Measurements from ENCODE around the gene AXIN2.
A peak's percentile ranks its signal among the peaks of the same experiment; 100 is the strongest.

The AXIN2 gene

GRCh38 chr17:65556014-65556909 lies 5.2 kb downstream of the AXIN2 start:
- DNase-seq (ENCODE audit: low read depth in 2 of 2) = peak; percentile 81 to 87

GRCh38 chr17:65554553-65555223 lies 6.8 kb downstream of the AXIN2 start:
- no peak for DNase-seq (ENCODE audit: low read depth in 2 of 2)

- no peak for DNase-seq (ENCODE audit: low read depth in 2 of 2)
These were observed 7.5 kb downstream of the AXIN2 start for GRCh38 chr17:65553646-65554552.

GRCh38 chr17:65553009-65553645 lies 8.3 kb downstream of the AXIN2 start:
- no peak for DNase-seq (ENCODE audit: low read depth in 2 of 2)

GRCh38 chr17:65552214-65552613 lies 9.2 kb downstream of the AXIN2 start:
- no peak for DNase-seq (ENCODE audit: low read depth in 2 of 2)

- DNase-seq (ENCODE audit: low read depth in 2 of 2) = no peak
These were observed 10.0 kb downstream of the AXIN2 start for GRCh38 chr17:65551267-65552040.

- DNase-seq (ENCODE audit: low read depth in 2 of 2) = no peak
These were observed 10.7 kb downstream of the AXIN2 start for GRCh38 chr17:65550758-65551157.

- no peak for DNase-seq (ENCODE audit: low read depth in 2 of 2)
These were observed 11.3 kb downstream of the AXIN2 start for GRCh38 chr17:65550075-65550662.

- no peak for DNase-seq (ENCODE audit: low read depth in 2 of 2)
These were observed 13.0 kb downstream of the AXIN2 start for GRCh38 chr17:65548269-65548969.

GRCh38 chr17:65547253-65547670 lies 14.2 kb downstream of the AXIN2 start:
- DNase-seq (ENCODE audit: low read depth in 2 of 2) = no peak

GRCh38 chr17:65546579-65546978 lies 14.9 kb downstream of the AXIN2 start:
- DNase-seq (ENCODE audit: low read depth in 2 of 2) = no peak

GRCh38 chr17:65545705-65546523 lies 15.5 kb downstream of the AXIN2 start:
- no peak for DNase-seq (ENCODE audit: low read depth in 2 of 2)

GRCh38 chr17:65544672-65545071 lies 16.8 kb downstream of the AXIN2 start:
- no peak for DNase-seq (ENCODE audit: low read depth in 2 of 2)

GRCh38 chr17:65542610-65543009 lies 18.8 kb downstream of the AXIN2 start:
- no peak for DNase-seq (ENCODE audit: low read depth in 2 of 2)

- no peak for DNase-seq (ENCODE audit: low read depth in 2 of 2)
These were observed 19.4 kb downstream of the AXIN2 start for GRCh38 chr17:65542067-65542466.

GRCh38 chr17:65541453-65541852 lies 20.0 kb downstream of the AXIN2 start:
- DNase-seq (ENCODE audit: low read depth in 2 of 2) = no peak

GRCh38 chr17:65539630-65540266 lies 21.7 kb downstream of the AXIN2 start:
- no peak for DNase-seq (ENCODE audit: low read depth in 2 of 2)
